Activated CD8-positive, alpha-beta T cell treated with anti-CD3 and anti-CD28 coated beads for 36 hours (primary cell): ENCODE data around the gene PDZRN4. TPM values are rescaled to one million over a fixed set of nuclear protein-coding genes. Genes with fewer than 3 reads are reported as not detected.

Experiments used
- ATAC-seq: fragments of 200-7000 bp; cut with Tn5 transposase; one replicate; pipeline ENCODE4 v1.10.0; 2021; ENCODE audit warnings: mild to moderate bottlenecking, moderate library complexity
- CTCF ChIA-PET: fragments of 350-600 bp; sonication (Branson Sonifier 250); formaldehyde crosslinking; loops from one replicate; lab custom pipeline; 2021; ENCODE audit warnings: antibody characterized with exemption; lab: Charles Lee
- POLR2A ChIA-PET: fragments of 350-600 bp; sonication (Branson Sonifier 250); formaldehyde crosslinking; loops from one replicate; lab custom pipeline; 2021; ENCODE audit warnings: antibody characterized with exemption; lab: Charles Lee
- DNase-seq: peaks from one replicate; pipeline ENCODE4 v3.0.0-alpha.2; 2020
- H3K27ac Mint-ChIP-seq: one replicate; pipeline ENCODE4 v1.8.0; 2021; ENCODE audit warnings: mild to moderate bottlenecking, mixed read lengths
- H3K27me3 Mint-ChIP-seq: one replicate; pipeline ENCODE4 v1.8.0; 2021; ENCODE audit warnings: mixed read lengths
- H3K36me3 Mint-ChIP-seq: one replicate; pipeline ENCODE4 v1.8.0; 2021; ENCODE audit warnings: low read depth, mixed read lengths
- H3K4me1 Mint-ChIP-seq: one replicate; pipeline ENCODE4 v1.8.0; 2021; ENCODE audit warnings: low read depth, mixed read lengths
- H3K4me3 Mint-ChIP-seq: one replicate; pipeline ENCODE4 v1.8.0; 2021; ENCODE audit warnings: mild to moderate bottlenecking, moderate library complexity, mixed read lengths
- H3K9me3 Mint-ChIP-seq: one replicate; pipeline ENCODE4 v1.8.0; 2021; ENCODE audit warnings: mixed read lengths
- intact Hi-C: fragments of 100-400 bp; cut with micrococcal nuclease; formaldehyde crosslinking; loops from one replicate; pipeline ENCODE4 v1.10.0; 2022
- total RNA-seq, 2 experiments: library from RNA; stranded (reverse); gene quantifications; one replicate each; pipeline ENCODE4 v1.2.3, GENCODE V29; 2021
- TF ChIP-seq, protein P1 (sequence below): fragments of 200-600 bp; IDR thresholded peaks from one replicate; pipeline ENCODE4 v1.8.0; 2022; ENCODE audit warnings: antibody characterized with exemption, mild to moderate bottlenecking

The PDZRN4 gene
- total RNA-seq, 2 experiments from 2014 or later: not detected

DNA sequence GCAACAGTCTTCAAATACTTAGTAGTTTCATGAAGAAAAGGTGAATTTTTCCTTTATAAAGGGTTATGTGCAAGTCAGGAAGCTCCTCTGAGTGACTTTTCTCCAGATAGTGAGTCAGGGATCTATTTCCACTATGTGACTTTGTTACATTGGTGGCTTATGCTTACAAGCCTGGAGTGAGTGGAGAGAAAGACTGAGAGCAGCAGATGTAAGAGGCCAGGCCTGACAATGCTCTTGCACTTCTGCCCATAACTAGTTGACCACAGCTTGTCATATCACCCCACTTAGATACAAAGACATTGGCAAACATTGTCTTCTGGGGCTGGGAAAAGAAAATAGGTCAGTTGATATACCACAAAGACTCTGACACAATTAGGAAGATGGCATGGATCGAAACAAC is 236.5 kb downstream of the PDZRN4 start:
- Mint-ChIP-seq H3K4me3 (no peak overlapping the region), H3K4me1 (no peaks in the 10 kb centered on the region), H3K9me3 (no peaks in the 10 kb centered on the region), H3K27ac (no peak overlapping the region), H3K27me3 (no peaks in the 10 kb centered on the region), H3K36me3 (no peaks in the 10 kb centered on the region)
- intact Hi-C loops: no loop called here
- DNase-seq (no peak), ATAC-seq (no peak)
- TF ChIP-seq, protein P1, sequence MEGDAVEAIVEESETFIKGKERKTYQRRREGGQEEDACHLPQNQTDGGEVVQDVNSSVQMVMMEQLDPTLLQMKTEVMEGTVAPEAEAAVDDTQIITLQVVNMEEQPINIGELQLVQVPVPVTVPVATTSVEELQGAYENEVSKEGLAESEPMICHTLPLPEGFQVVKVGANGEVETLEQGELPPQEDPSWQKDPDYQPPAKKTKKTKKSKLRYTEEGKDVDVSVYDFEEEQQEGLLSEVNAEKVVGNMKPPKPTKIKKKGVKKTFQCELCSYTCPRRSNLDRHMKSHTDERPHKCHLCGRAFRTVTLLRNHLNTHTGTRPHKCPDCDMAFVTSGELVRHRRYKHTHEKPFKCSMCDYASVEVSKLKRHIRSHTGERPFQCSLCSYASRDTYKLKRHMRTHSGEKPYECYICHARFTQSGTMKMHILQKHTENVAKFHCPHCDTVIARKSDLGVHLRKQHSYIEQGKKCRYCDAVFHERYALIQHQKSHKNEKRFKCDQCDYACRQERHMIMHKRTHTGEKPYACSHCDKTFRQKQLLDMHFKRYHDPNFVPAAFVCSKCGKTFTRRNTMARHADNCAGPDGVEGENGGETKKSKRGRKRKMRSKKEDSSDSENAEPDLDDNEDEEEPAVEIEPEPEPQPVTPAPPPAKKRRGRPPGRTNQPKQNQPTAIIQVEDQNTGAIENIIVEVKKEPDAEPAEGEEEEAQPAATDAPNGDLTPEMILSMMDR: no peak
- POLR2A ChIA-PET: no interaction called here
- CTCF ChIA-PET: no interaction called here

DNA sequence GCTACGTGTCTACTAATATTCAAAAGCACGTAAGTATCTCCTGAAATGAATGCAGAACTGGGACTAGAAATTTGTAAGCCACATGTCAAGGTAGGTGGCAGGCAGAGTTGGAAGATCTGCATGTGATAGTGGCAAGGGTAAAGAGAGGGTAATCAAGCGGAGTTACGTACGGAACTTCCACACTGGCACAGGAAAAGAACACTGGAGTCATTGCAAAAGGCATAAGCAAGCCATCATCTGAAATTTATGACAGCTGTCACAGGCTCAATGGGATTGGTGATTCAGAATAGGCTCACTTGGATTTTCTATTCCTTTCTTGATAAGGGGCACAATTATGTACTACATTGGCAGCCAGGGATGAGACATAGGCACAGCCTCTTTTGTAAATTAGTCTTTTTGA is 245.3 kb downstream of the PDZRN4 start:
- ATAC-seq (no peak), DNase-seq (no peak)
- POLR2A ChIA-PET: no interaction called here
- H3K27ac Mint-ChIP-seq: no peak overlapping the region
- H3K4me1 Mint-ChIP-seq: no peaks in the 10 kb centered on the region
- no peak overlapping the region for H3K4me3 Mint-ChIP-seq
- no peaks in the 10 kb centered on the region for H3K9me3 Mint-ChIP-seq
- H3K36me3 Mint-ChIP-seq: no peaks in the 10 kb centered on the region
- no peaks in the 10 kb centered on the region for H3K27me3 Mint-ChIP-seq
- TF ChIP-seq, protein P1: no peak
- CTCF ChIA-PET: no interaction called here
- intact Hi-C loops: no loop called here

DNA sequence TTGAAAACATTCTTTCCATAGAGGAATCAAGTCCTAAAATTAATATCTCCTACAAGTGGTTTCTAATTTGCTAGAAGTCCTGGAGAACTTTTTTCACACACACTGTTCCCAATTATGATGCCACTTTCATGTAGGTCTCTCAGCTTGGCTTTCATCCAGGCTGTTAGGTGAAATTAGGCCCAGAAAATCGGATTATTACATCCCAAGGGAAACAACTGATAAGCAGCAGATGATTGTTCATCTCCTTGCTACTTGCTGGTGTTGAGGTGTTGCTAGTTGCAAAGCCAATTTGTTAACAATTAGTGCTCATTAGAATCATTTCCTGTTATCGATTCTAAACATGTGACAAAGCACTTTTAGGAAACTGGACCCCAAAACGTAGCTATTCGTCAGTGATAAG is 248.0 kb downstream of the PDZRN4 start:
- TF ChIP-seq, protein P1: no peak
- H3K27ac Mint-ChIP-seq: no peak overlapping the region
- H3K9me3 Mint-ChIP-seq: no peaks in the 10 kb centered on the region
- no peaks in the 10 kb centered on the region for H3K36me3 Mint-ChIP-seq
- H3K4me3 Mint-ChIP-seq: no peak overlapping the region
- H3K4me1 Mint-ChIP-seq: no peaks in the 10 kb centered on the region
- no peaks in the 10 kb centered on the region for H3K27me3 Mint-ChIP-seq
- DNase-seq (no peak), ATAC-seq (no peak)
- CTCF ChIA-PET: no interaction called here
- intact Hi-C loops: no loop called here
- POLR2A ChIA-PET: no interaction called here

DNA sequence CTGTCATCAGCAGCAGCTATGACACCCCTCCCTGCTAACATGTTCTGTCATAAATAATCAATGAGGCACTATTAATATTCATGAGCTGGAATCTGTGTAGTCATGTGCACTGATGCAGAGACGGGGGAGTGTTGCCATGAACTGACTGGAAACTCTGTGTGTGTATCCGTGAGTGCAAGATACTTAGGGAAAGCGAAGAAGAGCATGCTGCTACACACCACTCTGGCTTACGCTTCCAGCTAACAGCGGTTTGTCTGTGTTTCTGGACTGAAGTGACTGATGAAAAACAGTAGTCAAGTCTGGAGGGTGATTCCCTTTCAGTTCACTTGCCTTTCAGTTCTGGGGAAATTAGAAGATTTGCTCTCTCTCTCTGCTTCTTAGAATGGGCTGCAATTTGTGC is 249.4 kb downstream of the PDZRN4 start:
- intact Hi-C loops: no loop called here
- no peak for ATAC-seq
- Mint-ChIP-seq H3K27ac (no peak overlapping the region), H3K27me3 (no peaks in the 10 kb centered on the region), H3K4me3 (no peak overlapping the region), H3K4me1 (no peaks in the 10 kb centered on the region), H3K36me3 (no peaks in the 10 kb centered on the region), H3K9me3 (no peaks in the 10 kb centered on the region)
- POLR2A ChIA-PET: no interaction called here
- TF ChIP-seq, protein P1: no peak
- CTCF ChIA-PET: no interaction called here
- DNase-seq: no peak

DNA sequence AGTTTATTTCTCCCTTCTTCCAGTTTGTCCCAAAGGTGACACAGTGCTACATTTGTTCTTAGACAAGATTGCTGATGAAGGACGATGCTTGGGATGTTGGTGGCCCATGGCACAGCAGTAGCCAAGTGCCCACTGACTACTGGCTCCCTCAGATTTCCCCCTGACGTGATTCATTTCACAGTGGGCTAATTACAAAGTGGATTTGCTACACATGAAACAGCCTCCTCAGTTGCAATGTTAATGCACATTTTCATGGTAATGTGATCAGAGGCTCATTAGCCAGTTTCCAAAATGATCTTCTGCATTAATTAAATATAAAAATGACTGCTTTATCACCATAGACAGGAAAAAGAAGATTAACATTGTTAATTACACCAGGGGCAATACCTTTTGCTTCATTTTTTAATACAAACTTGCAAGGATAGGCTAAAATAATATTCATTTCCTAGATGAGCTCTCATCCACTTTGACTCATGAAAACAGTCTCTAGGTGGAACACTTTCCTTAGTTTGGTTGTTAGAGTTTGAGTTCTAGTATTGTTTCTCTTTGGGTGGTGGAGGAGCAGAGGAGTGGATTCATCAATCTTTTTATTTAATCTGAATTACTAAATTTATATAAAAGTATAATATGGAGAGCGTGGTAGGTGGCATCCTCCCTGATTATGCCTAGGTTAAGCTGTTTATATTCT is 250.9 kb downstream of the PDZRN4 start:
- Mint-ChIP-seq H3K4me1 (no peaks in the 10 kb centered on the region), H3K27me3 (no peaks in the 10 kb centered on the region), H3K4me3 (no peak overlapping the region), H3K9me3 (no peaks in the 10 kb centered on the region), H3K36me3 (no peaks in the 10 kb centered on the region), H3K27ac (no peak overlapping the region)
- DNase-seq (no peak), ATAC-seq (no peak)
- intact Hi-C loops: no loop called here
- TF ChIP-seq, protein P1: no peak
- POLR2A ChIA-PET: no interaction called here
- CTCF ChIA-PET: no interaction called here
